GM18520 (cell line): ENCODE data around the gene ARHGAP45.

Source experiments
- ATAC-seq: cut with Tn5 transposase; IDR thresholded peaks from one replicate; pipeline ENCODE4 v1.9.1; 2021; ENCODE audit not compliant: unreplicated experiment

Gene ARHGAP45

GRCh38 chr19:1084024-1084868 is 17.3 kb downstream of the ARHGAP45 start:
- no peak for ATAC-seq

GRCh38 chr19:1085053-1085658 is 18.2 kb downstream of the ARHGAP45 start:
- ATAC-seq: no peak

DNA sequence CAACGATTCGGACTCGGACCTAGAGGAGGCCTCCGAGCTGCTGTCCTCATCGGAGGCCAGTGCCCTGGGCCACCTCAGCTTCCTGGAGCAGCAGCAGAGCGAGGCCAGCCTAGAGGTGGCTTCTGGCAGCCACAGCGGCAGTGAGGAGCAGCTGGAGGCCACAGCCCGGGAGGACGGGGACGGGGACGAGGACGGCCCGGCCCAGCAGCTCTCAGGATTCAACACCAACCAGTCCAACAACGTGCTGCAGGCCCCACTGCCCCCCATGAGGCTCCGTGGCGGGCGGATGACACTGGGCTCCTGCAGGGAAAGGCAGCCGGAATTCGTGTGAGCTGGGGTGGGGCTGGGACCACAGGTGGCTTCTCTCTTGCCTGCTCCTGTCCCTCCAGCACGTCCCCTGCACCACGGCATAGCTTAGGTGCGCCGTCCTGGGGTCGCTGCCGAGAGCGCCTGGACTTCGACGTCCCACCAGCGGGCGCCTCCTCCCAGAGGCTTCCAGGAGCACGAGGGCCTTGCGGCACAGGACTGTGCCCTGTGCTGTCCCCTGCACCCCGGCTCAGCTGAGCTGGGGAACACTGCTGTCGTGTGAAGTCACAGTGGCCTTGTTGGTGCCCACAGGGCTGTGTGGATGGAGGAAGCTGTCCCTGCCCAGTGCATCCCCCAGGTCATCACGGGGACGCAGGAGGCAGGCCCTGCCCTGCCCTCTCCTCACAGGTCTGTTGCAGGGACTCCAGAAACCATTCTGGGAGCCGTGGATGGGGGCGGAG is 18.9 kb downstream of the ARHGAP45 start:
- no peak for ATAC-seq

GRCh38 chr19:1086613-1087012 is 19.6 kb downstream of the ARHGAP45 start:
- ATAC-seq: no peak

DNA sequence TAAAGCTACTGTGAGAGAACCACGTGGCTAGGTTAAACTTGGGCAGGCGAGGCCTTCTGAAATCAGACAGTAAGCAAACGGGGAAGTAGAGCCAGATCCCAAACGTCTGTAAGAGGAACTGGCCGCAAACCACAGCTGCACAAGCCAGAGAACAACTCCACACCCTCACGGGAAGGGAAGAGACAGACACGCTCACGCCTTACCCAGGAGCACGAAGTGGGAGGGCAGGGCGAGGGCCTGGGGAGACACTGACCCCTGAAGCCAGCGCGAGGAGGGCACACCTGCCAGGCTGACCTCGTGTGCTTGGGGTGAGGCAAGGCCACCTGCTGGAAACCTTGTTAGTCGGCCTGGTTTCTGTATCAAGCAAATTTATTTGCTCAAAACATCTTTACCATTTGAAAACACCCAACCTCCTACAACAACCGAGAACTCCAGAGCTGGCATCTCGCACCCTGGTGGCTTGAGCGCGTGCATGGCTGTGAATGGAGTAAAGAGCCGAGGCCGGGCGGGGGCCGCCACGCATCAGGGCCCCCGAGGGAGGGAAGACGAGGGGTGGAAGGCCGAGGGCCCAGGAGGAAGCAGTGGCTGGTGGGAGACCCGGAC is 20.9 kb downstream of the ARHGAP45 start:
- no peak for ATAC-seq

DNA sequence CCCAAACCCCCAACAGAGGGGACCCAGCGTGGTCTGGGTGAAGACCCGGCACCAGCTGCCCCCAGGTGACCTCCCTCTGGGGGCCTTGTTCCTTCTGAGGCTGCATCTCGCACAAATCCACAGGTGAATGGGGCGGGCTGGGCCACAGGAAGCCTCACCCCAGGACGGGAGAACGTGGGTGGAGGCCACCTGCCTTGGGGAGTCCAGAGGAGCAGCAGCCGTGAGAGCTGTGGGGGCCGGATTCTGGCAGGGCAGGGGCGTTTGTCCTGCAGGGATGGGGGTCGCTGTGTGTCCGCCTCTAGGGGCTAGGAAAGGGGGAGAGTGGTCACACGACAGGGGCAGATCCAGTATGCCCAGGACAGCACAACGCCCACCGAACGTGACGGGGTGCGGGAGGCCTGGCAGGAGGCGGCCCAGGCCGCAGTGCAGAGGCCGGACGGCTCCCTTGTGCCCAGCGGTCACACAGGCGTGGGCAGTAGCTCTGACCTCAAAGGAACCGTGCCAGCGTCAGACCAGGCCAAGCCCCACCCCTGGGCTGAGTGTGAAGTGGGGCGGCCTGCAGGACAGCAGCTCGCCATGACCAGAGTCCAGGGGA is 21.5 kb downstream of the ARHGAP45 start:
- no peak for ATAC-seq

DNA sequence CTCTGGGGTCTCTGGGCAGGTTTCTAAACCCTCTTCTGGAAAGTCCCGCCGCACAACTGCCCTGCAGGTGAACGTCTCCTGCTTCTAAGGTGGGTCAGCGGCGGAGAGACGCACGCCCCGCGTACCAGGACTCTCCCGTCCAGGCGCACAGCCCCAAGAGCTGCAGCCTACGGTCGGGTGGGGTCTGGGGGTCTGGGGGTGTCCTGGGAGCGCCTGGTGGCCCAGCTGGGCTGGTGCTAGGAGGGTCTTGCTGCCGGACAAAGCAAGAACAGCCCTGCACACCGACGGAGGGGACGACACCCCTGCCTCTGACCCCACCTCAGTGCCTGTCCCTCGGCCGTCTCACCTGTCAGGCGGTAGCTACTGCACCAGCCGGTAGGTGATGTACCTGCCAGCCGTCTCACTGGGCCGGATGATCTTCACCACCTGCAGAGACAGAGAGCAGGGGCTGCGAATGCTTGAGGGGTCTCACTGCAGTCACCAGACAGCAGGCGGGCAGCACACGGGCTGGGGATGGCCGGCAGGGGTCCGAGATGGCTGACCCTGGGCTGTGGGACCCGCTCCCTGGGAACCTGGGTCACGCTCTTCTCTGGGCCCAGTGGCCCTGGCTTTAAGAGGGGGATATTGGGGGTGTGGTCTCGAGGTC is 22.3 kb downstream of the ARHGAP45 start:
- no peak for ATAC-seq

DNA sequence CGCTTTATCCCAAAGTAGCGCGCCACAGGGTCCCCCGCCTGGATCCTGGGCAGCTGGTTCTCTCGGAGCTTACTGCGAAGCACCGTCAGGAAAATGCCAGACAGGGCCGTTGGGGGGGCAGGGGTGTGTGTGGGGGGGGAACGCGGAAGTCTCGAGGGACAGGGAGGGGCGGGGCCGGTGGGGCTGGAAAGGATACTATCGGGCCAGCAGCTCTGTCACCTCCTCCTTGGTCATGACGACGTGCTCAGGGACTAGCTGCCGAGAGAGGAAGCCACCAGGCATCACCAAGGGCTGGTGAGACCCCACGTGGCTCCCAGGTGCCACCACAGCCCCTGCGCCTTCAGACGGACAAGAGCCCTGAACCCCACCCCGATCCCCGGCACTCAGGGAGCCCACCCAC is 22.9 kb downstream of the ARHGAP45 start:
- no peak for ATAC-seq

GRCh38 chr19:1090731-1091543 is 24.0 kb downstream of the ARHGAP45 start:
- ATAC-seq: no peak

GRCh38 chr19:1091544-1092175 is 24.7 kb downstream of the ARHGAP45 start:
- no peak for ATAC-seq

DNA sequence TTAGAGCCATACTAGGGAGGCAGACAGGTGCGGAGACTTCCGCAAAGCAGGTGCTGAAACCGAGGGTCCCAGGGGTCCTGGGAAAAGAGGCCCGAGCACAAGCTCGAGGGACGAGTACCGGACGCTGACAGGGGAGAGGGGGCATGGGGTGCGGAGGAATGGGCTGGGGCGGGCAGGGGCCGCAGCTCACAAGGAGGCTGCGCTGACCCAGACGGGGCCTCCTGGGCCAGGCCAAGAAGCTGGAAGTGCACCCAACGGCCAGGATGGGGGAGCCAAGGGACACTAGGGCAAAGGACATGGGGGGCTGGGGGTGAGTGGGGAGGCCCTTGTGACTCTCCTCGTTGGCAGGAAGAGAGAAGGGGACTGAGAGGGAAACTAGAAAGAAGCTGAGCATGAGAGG is 26.4 kb downstream of the ARHGAP45 start:
- no peak for ATAC-seq

DNA sequence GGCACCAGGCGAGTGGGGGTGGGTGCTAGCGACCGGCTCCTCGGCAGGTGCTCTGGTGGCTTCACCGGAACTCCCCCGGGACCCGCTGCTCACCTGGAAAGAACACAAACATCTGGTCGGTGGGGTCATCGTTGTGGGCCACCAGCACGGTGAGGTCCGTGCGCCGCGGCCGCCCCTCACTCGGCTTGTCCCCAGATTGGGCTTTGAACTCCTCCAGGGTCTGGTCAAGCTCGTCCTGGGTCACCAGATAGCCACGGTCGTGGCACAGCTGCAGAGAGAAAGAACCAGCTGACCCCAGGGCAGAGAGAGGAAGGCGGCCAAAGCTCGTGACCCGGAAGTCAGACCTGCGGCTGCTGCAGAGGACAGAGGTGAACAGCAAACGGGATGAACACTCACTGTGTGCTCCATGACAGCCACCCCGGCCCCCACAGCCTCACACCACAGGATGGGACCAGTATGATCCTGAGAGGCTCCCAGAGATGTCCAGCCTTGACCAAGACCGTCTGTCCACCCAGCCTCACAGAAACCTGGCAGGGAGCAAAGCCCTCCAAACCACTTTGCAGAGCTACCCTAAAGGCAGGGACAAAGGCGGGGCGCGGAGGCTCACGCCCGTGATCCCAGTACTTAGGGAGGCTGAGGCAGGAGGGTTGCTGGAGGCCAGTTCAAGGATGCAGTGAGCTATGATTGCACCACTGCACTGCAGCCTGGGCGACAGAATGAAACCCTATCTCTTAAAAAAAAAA is 27.0 kb downstream of the ARHGAP45 start:
- ATAC-seq: no peak

GRCh38 chr19:1094655-1094977 is 27.6 kb downstream of the ARHGAP45 start:
- ATAC-seq: no peak

DNA sequence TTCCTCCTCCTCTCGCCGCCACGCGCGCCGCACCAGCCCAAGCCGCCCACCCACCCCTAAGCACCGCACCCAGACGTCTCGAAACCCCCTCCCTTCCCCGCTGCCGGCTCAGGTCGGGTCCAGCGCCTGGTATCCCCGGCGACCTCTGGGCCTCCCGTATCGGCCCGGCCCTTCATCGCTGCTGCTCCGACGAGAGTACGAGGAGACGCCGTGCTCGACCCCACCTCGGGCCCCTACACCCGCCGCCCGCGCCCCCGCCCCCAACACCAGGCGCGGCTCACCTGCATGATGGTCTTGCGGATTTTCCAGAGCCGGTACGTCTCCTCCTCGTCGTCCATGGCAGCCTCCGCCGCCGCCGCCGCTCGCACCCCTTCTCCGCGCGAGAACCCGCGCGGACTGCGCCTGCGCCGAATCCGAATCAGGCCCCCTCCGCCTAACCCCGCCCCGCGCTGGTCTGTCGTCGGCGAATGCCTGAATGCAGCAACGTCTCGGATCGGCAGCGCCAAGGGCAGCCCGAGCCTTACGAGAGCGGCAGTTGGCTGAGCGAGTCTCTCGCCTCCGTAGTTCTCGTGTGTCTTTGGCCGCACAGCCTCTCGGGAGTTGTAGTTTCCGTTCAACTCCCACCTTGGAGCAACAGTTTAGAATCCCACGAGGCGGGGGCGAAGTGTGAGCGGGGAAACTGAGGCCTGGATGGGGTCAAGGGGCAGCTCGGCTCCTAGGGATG is 28.2 kb downstream of the ARHGAP45 start, which contains the start of gene POLR2E:
POLR2E (minus strand) TSS at position 398 of the 724 bp plus-strand sequence; CDS start at position 338, 60 bp downstream.
- ATAC-seq: peak; percentile 95

DNA sequence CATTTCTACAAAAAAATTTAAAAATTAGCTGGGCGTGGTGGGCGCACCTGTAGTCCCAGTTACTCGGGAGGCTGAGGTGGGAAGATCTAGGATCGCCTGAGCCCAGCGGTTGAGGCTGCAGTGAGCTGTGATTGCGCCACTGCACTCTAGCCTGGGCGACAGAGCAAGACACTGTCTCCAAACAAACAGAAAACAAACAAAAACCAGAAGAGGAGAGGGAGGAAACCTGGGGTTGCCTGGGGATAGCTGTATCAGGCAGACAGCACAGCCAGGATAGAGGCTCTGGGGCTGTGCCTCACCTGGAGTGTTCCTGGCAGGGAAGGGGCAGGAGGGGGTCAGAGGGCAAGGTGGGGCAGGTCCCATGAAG is 30.8 kb downstream of the ARHGAP45 start:
- ATAC-seq: no peak

DNA sequence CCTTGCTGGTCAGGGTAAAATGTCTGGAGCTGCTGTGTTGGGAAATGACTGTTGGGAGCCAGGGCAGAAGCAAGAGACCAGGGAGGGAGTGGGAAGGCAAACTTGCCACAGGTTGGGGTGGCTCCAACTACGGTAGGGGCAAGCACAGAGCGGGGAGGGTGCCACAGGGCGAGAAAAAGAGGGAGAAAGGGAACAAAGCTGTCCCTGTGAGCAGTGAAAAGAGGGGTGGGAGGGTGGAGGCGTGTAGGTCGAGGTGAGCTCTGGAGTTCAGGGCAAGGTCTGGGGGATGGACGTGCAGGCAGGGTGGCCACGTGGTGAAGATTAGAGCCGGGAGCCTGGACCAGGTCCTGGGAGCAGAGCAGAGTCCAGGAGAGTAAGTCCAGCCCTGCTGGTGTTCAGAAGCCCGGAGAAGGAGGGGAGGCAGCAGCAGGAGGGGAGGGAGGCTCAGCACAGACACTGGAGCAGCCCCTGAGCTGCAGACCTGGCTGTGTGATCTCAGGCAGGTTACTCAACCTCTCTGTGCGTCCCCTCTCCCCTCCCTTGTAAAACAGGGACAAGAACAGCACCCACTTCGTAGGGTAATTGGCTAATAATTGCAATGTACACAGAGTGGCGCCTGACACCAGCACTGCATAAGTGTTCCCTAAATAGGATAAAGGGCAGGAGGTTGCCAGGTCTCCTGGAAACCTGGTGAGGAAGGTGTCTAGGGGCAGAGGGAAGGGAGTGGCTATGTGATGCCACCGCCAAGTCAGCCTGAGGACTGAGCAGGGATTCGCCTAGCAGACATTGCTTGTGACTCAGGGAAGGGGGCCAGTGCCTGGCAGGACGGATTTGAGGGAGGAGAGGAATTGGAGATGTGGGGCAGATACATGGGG is 31.4 kb downstream of the ARHGAP45 start:
- no peak for ATAC-seq

GRCh38 chr19:1101337-1101698 is 34.4 kb downstream of the ARHGAP45 start:
- no peak for ATAC-seq
